ENCODE measurements around the gene MLLT6.

Gene MLLT6

GRCh38 chr17:38704606-38705522 is at the start of gene MLLT6:
TSS of gene MLLT6 (plus strand) at chr17:38705273. CDS start at chr17:38705633, 360 bp downstream.
- peak; percentile 86 for DNase-seq (ENCODE audit: low spot score)

- DNase-seq (ENCODE audit: low spot score), result no peak
These were observed 47.9 kb upstream of the MLLT6 start for GRCh38 chr17:38656959-38657823.

GRCh38 chr17:38657824-38658740 is 47.0 kb upstream of the MLLT6 start:
- DNase-seq (ENCODE audit: low spot score), result no peak

GRCh38 chr17:38658741-38659345 is 46.2 kb upstream of the MLLT6 start:
- DNase-seq (ENCODE audit: low spot score), result no peak

GRCh38 chr17:38659415-38659814 is 45.7 kb upstream of the MLLT6 start:
- DNase-seq (ENCODE audit: low spot score), result no peak

GRCh38 chr17:38660097-38661025 is 44.7 kb upstream of the MLLT6 start:
- no peak for DNase-seq (ENCODE audit: low spot score)

GRCh38 chr17:38663125-38663751 is 41.8 kb upstream of the MLLT6 start:
- peak; percentile 63 for DNase-seq (ENCODE audit: low spot score)

GRCh38 chr17:38663964-38664644 is 41.0 kb upstream of the MLLT6 start:
- no peak for DNase-seq (ENCODE audit: low spot score)

- peak; percentile 73 for DNase-seq (ENCODE audit: low spot score)
These were observed 37.8 kb upstream of the MLLT6 start for GRCh38 chr17:38667099-38667786.

- DNase-seq (ENCODE audit: low spot score), result no peak
These were observed 37.3 kb upstream of the MLLT6 start for GRCh38 chr17:38667787-38668122.

- DNase-seq (ENCODE audit: low spot score), result no peak
These were observed 35.6 kb upstream of the MLLT6 start for GRCh38 chr17:38669520-38669919.

GRCh38 chr17:38671939-38672720 is 32.9 kb upstream of the MLLT6 start:
- DNase-seq (ENCODE audit: low spot score), result no peak

- DNase-seq (ENCODE audit: low spot score), result no peak
These were observed 32.0 kb upstream of the MLLT6 start for GRCh38 chr17:38672788-38673706.

GRCh38 chr17:38673707-38674013 is 31.4 kb upstream of the MLLT6 start:
- DNase-seq (ENCODE audit: low spot score), result no peak

- DNase-seq (ENCODE audit: low spot score), result peak; percentile 35
These were observed 30.9 kb upstream of the MLLT6 start for GRCh38 chr17:38674014-38674748.
